ENCODE data around the gene FOXRED2.
"Not testable (repeated sequence)": the region's sequence is repeated elsewhere in the genome, so short reads cannot be mapped to it uniquely, and the experiment has no call there.

The FOXRED2 gene

GRCh38 chr22:36467946-36468345 lies 38.9 kb downstream of the FOXRED2 start:
- DNase-seq, result peak; percentile 23 to 42

- no peak for DNase-seq
Observed at GRCh38 chr22:36467042-36467810, 39.6 kb downstream of the FOXRED2 start.

GRCh38 chr22:36466258-36466657 lies 40.6 kb downstream of the FOXRED2 start:
- no peak for DNase-seq

- no peak for DNase-seq
Observed at GRCh38 chr22:36465232-36466021, 41.4 kb downstream of the FOXRED2 start.

GRCh38 chr22:36464715-36465231 lies 42.1 kb downstream of the FOXRED2 start:
- DNase-seq, result no peak

- no peak for DNase-seq
Observed at GRCh38 chr22:36463783-36464184, 43.1 kb downstream of the FOXRED2 start.

- DNase-seq, result no peak
Observed at GRCh38 chr22:36461665-36462649, 44.9 kb downstream of the FOXRED2 start.

GRCh38 chr22:36460202-36460601 lies 46.6 kb downstream of the FOXRED2 start:
- no peak for DNase-seq

GRCh38 chr22:36457688-36458450 lies 49.0 kb downstream of the FOXRED2 start:
- no peak for DNase-seq

GRCh38 chr22:36456464-36456845 lies 50.4 kb downstream of the FOXRED2 start:
- no peak for DNase-seq

- DNase-seq, result no peak
Observed at GRCh38 chr22:36455571-36456463, 51.0 kb downstream of the FOXRED2 start.

- DNase-seq, result peak; percentile 97
Observed at GRCh38 chr22:36454916-36455570, 51.8 kb downstream of the FOXRED2 start.

- DNase-seq, result no peak
Observed at GRCh38 chr22:36453855-36454378, 52.9 kb downstream of the FOXRED2 start.

GRCh38 chr22:36452978-36453607 lies 53.7 kb downstream of the FOXRED2 start:
- not testable (repeated sequence) for DNase-seq

GRCh38 chr22:36452250-36452977 lies 54.4 kb downstream of the FOXRED2 start:
- DNase-seq, result peak; percentile 31 to 40

GRCh38 chr22:36450923-36451322 lies 55.9 kb downstream of the FOXRED2 start:
- DNase-seq, result not testable (repeated sequence)

- DNase-seq, result no peak
Observed at GRCh38 chr22:36449596-36450175, 57.2 kb downstream of the FOXRED2 start.

- DNase-seq, result no peak
Observed at GRCh38 chr22:36447632-36448031, 59.2 kb downstream of the FOXRED2 start.
